Measurements from ENCODE around the gene NTPCR. TPM values are rescaled to one million over a fixed set of nuclear protein-coding genes. Genes with fewer than 3 reads are reported as not detected.

The NTPCR gene
- total RNA-seq, 1 donor from 2014 or later, result 19.2 TPM

GRCh38 chr1:232944347-232944746 is 6.1 kb upstream of the NTPCR start:
- H3K4me3 ChIP-seq, result no peak overlapping the region
- intact Hi-C loops (cut with DNase I), result no loop called here
- no peaks in the 10 kb centered on the region for H3K27me3 ChIP-seq
- H3K4me1 ChIP-seq, result peaks cover 1% of the 10 kb centered on the region
- TF ChIP-seq POLR2A (IDR thresholded peaks at IDR 0.05), result no peak
- TF ChIP-seq POLR2AphosphoS5 (IDR thresholded peaks at IDR 0.05; ENCODE audit: insufficient read depth in 1 of 2, low read depth in 1 of 2), result no peak
- no peak for TF ChIP-seq CTCF (IDR thresholded peaks at IDR 0.05)
- no peaks in the 10 kb centered on the region for H3K9me3 ChIP-seq
- H3K27ac ChIP-seq, result no peak overlapping the region
- no peak for DNase-seq (ENCODE audit: extremely low spot score in 2 of 2)
- no peaks in the 10 kb centered on the region for H3K36me3 ChIP-seq

GRCh38 chr1:232949636-232950196 is 695 bp upstream of the NTPCR start:
- H3K4me3 ChIP-seq, result peak overlapping the region; percentile 69 to 72
- H3K27ac ChIP-seq, result peak overlapping the region; percentile 77
- intact Hi-C loops (cut with DNase I), result no loop called here
- H3K9me3 ChIP-seq, result no peaks in the 10 kb centered on the region
- no peaks in the 10 kb centered on the region for H3K36me3 ChIP-seq
- DNase-seq (ENCODE audit: extremely low spot score in 2 of 2), result no peak
- TF ChIP-seq POLR2A (IDR thresholded peaks at IDR 0.05) (no peak), POLR2AphosphoS5 (IDR thresholded peaks at IDR 0.05; ENCODE audit: insufficient read depth in 1 of 2, low read depth in 1 of 2) (no peak), CTCF (IDR thresholded peaks at IDR 0.05) (no peak)
- H3K4me1 ChIP-seq, result peaks cover 27% of the 10 kb centered on the region
- H3K27me3 ChIP-seq, result no peaks in the 10 kb centered on the region

GRCh38 chr1:232951180-232951579 is 769 bp downstream of the NTPCR start:
- Histone ChIP-seq H3K9me3 (no peaks in the 10 kb centered on the region), H3K27ac (peak overlapping the region; percentile 77), H3K36me3 (peaks cover 0 to 3% of the 10 kb centered on the region in 2 donors), H3K27me3 (no peaks in the 10 kb centered on the region), H3K4me1 (peaks cover 27% of the 10 kb centered on the region), H3K4me3 (peak overlapping the region; percentile 69 to 72)
- intact Hi-C loops (cut with DNase I), result no loop called here
- TF ChIP-seq POLR2A (IDR thresholded peaks at IDR 0.05) (no peak), POLR2AphosphoS5 (IDR thresholded peaks at IDR 0.05; ENCODE audit: insufficient read depth in 1 of 2, low read depth in 1 of 2) (no peak), CTCF (IDR thresholded peaks at IDR 0.05) (no peak)
- DNase-seq (ENCODE audit: extremely low spot score in 2 of 2), result no peak

- DNase-seq (ENCODE audit: extremely low spot score in 2 of 2), result no peak
- Histone ChIP-seq H3K4me3 (peak overlapping the region; percentile 69 to 72), H3K36me3 (peaks cover 0 to 7% of the 10 kb centered on the region in 2 donors), H3K9me3 (no peaks in the 10 kb centered on the region), H3K27ac (peak overlapping the region; percentile 77), H3K4me1 (peaks cover 27% of the 10 kb centered on the region), H3K27me3 (no peaks in the 10 kb centered on the region)
- TF ChIP-seq POLR2AphosphoS5 (IDR thresholded peaks at IDR 0.05; ENCODE audit: insufficient read depth in 1 of 2, low read depth in 1 of 2) (no peak), POLR2A (IDR thresholded peaks at IDR 0.05) (no peak), CTCF (IDR thresholded peaks at IDR 0.05) (no peak)
- intact Hi-C loops (cut with DNase I), result no loop called here
Measured at GRCh38 chr1:232951605-232952004, 1.2 kb downstream of the NTPCR start.

Measured in vagina (tissue), 2 donors.